DMS153 (cell line): Measurements from ENCODE around the gene MOK.

Experiments
- DNase-seq: peaks from one replicate; lab custom pipeline; 2025; lab: John Stamatoyannopoulos, UW

Gene MOK

DNA sequence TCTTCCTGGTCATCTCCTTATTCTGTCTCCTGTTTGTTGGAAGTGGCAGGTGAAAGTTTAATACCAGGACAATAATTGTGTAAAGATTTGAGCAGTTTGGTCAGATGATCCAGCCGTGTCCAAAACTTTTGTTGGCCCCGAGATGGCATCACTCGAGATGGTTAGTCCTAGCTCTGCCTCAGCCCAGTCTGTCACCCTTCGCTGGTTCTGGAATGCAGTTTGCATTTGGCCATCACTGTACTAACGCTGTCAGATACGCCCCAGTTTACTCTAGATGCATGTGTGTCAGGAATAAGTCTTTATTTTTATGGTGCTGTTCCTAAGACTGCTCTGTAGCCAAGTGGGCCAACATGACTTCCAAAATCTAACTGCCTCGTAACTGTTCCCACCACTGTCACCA is 79.6 kb downstream of the MOK start:
- DNase-seq, result no peak

DNA sequence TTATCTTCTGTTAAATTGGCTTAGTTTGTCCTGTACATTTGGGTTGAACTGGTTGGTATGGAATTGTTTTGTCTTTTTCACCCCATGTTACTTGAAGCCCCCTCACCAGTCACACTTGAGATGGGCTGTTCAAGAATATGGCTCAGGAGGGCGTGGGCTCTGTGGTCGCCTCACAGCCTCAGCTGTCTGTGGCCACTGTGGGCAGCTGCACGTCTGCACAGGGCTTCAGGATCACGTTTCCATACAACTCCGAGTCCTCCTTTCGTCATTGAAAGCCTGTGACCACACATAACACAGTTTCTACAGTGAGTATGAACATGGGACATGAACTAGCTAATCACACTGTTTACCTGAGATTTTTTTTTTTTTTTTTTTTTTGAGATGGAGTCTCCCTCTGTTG is 81.3 kb downstream of the MOK start:
- no peak for DNase-seq

DNA sequence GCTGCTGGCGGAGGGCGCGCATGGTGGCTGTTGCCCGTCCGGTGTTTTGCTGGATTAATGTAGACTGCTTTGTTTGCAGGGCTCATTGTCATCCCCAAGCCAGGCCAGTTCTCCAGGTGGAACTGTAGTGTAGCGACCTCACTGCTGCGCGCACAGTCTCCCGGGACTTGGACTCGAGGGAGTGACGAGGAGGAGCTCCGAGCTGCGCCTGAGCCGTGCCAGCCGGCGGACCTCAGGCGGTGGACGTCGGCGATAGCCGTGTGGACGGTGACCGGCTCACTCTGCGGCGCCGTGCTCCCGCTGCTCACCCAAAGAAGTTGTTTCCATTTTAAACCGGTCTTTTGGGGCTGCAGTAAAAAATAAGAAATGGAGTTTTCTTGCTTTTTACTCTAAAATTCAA is 82.2 kb downstream of the MOK start:
- DNase-seq, result no peak

DNA sequence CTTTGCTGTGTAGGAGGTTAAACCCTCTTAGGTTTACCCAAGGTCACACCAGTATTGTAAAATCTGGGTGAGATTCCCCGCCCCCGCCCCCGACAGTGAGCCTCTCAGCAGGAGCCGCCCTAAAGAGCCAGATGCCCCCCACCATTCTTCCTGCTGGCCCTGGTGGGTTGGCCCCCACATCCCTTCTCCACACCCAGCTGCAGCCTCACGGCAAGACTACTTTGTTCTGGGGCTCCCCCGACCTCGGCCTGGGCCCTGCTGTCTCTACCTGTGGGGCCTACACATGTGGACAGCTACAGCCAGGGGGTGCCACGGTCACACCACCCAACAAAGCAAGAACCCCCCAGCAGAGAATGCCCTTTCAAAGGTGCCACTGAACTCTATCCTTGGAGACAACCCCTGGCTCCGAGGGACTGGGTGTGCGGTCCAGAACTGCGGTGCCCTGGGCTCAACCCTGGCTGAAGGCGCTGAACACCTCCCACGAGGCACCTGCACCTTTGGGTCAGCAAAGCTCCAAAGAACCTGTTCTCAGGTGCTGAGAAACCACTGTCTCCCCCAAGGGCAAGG is 82.9 kb downstream of the MOK start:
- no peak for DNase-seq

DNA sequence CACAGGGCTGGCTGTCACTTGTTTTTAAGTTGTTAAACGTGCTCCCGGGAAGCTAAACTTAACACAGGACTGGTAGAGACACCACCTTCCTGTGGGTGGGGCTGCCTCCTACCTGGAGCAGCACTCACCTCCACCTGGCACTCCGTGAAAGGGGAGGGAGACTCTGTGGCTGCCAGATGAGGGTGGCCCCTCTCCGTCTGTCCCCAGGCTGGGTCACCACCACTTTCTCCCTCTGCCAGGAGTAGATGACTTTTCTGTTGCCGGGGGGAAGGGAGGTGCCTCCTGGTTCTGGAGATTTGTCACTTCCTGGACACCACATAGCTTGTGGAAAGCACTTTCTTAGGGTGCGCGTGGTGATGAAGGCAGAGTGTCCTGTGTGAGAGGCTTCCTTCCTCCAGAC is 83.9 kb downstream of the MOK start:
- no peak for DNase-seq

DNA sequence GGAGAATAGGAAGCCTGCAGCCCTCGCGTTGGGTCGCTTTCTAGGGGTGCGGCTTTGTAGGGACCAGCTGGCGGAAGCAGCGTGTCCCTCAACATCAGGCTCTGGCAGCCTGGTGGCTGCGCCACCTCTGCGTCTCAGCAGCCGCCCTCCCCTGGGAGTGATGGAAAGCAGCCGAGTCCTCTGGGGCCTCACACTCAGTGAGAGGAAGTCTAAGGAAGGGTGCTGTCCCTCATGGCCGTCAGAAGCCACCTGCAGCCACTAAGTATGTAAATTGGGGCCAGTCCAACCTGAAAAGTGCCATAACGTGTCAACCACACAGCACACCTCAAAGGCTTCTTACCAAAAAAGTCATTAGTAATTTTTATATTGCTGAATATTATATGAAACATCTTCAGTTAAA is 84.9 kb downstream of the MOK start:
- no peak for DNase-seq

DNA sequence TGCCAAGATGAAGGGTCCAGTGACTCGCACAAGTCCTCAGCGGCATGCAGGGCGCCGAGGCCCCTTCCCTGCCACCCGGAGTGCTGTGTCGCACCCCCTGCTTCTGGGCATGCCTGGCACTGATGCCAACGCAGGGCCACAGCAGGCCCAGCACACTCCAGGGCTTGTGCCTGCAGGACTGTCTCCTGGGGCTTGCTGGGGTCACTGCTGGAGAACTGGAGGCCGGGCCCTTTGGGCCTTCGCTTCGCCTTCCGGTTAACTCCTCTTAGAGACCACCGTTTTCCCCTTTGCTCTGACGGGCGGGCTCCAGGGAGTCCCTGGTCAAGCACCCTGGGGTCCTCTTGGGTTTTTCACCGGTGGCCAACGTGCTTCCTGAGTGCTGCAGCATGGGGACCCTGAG is 85.6 kb downstream of the MOK start:
- DNase-seq, result no peak

DNA sequence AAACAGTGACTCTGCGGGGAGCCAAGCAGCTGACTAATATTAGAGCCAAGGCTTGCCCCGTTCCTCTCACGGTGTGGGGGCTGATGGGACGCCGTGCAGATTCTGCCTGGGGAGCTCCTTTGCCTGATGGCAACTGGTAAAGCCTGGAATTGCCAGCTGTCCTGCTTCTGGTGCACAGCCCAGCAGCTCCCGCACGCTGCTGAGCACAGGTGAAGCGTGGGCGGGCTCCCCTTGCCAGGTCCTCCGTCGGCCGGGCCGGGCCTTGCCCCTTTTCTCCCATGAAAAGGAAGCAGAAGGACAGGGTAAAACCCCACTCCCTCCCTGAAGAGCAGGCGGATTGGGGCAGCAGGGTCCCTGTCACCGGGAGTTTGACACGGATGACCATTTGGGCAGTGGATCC is 86.3 kb downstream of the MOK start:
- DNase-seq, result no peak

DNA sequence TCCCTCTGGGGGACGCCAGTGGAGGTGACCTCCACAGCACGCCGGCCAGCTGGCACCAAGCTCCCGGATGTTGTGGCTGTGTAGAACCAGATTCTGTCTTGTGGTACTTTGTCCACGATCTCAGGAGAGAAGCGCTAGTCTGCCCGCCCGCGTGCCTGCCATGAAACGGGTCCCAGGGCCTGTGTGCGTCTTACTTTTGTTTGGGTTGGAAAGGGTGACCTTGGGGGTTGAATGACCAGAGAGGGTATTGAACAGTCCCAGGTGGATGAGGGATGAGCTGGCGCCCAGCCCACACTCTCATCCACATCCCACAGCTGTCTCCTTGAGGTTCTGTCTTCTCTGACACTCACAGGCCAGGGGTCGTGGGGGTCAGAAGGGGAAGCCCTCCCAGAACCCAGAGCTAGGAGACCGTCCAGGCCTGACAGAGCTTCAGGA is 87.0 kb downstream of the MOK start:
- no peak for DNase-seq

DNA sequence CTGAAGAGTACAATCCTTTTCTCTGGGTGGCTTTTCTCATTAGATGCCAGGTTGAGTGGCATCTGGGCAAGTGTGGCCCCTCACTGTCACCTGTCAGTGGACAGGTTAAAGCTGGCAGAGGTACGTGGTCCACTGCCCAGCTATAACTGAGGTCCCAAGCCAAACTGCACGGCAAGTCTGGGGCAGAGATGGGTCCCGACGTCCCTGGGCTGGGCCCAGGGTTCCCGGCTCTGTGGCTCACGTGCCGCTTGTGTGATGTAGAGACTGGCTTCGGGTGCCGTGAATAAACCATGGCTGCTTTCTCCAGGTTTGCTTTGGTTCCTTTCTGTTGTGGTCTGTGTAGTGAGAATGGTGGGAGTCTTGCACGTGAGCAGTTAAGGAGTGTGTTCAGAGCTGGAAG is 87.6 kb downstream of the MOK start:
- DNase-seq, result no peak

DNA sequence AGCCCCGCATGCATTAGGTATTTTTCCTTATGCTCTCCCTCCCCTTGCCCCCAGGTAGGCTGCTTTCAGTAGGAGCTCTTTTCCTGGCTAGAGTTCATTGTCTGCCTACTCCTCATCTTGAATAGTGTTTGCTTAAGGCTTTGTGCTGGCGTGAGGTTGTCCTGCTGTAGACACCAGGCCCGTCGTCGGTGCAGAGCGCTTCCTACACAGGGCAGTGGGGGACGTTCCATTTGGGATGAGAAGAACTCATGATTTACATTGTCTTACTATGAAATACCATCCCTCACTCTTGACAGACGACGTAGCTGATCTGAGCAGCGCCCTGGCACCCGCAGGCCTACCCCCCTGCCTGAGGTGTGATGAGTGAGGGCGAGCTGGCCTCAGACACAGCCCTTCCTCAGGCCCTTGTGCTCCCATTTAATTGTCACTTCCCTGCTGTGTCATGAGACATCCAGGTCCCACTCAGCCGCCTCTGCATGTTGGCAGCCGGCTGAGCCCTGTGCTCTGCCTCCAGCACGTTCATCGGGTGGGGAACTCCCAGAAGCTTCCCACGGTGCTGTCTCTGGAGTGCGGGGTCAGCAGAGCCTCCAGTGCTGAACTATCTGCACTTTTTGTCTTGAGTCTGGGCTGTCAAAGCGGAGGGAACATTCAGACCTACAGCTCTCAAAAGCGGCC is 89.3 kb downstream of the MOK start:
- peak; percentile 9 for DNase-seq

DNA sequence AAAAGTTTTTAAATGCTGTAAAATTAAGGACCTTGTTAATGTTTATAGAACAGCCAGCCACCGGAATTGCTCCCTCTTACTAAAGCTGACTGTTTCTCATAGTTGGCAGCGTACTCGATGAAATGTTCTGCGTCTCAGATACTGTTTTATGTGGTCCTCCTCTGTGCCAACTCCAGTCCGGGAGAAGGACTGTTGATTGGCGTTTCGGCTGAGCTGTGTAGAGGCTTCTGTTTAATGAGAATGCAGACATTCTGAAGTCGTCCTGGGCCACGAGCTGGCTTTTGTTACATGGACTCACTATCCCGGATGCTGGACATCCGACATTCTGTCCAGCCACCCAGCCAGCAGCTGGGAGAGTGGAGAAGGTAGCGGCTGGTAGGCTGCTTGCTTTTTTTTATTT is 89.9 kb downstream of the MOK start:
- DNase-seq, result no peak

DNA sequence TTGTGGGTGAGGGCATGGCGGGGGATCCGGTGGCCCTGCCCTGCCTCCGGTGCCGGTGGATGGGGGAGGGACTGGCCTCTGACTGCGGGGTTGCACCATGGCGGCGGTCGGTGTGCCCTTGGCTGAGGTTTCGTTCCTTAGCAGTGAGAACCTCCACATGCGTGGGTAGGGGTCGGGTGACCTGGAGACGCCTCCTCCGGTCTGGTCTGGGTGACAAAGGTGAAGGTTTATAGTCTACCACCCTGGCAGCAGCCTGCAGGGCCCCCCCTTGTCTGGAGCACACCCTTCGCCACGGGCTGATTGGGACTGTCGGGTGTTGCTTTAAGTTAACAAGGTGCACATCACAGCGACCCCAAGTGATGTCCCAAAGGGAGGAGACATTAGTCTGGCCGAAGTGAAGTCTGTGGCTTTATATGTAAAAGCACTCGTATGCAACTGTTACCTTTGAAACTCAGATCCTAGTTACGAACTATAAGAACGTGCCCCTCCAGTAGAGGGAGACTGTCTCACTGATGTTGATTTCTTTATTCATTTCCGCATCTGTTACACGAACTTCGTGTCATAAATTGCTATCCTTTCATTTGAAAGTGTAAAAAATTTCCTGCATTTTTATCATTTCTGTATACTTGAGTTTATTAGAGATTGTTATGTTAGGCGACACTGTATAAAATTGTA is 90.8 kb downstream of the MOK start:
- no peak for DNase-seq

DNA sequence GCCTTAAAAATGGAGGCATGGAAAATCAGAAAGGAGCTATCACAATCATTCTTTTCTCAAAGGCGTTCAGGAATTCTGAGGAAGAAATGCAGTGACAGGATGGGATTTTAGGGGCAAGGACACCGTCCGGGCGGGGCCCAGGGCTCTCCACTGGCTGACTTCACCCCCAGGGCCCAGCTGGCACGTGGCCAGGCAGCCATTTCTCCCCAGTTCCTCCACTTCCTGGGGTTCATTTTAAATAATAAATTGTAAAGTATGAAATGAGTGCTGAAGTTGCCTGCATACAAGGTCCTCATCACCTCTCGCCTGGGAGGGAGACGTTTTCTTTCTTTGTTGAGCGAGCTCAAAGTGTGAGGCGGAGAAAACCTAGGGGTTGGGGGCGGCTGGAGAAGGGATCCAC is 91.5 kb downstream of the MOK start:
- no peak for DNase-seq

DNA sequence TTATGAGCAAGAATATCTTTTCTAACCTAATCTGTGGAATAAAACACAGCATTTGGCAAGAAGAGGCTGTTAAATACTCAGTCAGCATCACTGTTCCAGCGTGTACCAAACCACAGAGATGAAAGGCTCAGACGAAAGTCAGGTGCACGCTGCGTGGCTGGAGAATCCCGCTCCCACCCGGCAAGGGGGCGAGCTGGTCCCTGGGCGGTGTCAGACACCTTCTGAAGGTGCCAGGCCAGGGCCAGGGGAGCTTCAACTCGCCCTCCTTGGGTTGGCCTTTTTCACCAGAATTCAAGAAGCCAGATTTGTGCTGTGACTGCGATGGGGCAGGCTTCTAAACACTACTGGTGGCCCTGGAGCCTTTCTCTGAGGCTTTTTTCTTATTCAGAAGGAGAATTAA is 92.1 kb downstream of the MOK start:
- no peak for DNase-seq

DNA sequence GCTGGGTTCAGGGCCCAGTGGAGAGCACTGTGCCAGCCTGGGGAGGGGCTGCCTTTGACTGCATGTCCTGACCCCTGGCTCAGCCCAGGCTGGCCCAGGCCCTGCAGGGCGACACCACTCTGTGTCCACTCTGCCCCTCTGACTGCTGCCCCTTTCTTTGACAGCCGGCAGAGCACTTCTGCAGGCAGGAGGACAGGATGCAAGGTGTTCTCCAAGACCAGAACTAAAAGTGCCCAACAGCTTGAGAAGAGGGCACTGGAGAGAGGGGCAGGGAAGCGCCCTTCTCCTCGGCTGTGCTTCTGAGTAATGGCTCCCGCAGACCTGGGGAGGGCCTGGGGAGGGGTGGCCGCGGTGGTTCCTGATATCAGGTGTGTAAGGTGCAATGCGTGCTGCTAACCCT is 92.6 kb downstream of the MOK start:
- DNase-seq, result no peak

DNA sequence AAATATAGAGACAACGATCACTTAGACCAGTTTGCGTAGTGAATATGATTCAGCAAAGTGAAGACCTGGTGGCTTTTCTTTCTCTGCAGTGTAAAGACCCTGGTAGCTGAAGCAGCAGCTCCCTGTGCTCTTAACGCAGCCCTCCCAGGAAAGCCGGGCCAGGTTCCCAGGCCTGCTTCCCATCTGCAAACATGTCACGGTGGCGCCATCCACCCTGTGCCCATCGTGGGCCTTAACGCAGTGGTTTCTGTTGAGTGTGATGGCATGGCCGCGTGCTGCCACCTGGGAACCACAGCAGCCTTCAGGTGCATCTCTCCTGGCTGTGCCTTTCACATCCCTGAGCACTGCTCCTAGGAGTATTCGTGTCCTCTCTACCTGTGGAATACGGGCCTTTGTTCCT is 93.7 kb downstream of the MOK start:
- no peak for DNase-seq

DNA sequence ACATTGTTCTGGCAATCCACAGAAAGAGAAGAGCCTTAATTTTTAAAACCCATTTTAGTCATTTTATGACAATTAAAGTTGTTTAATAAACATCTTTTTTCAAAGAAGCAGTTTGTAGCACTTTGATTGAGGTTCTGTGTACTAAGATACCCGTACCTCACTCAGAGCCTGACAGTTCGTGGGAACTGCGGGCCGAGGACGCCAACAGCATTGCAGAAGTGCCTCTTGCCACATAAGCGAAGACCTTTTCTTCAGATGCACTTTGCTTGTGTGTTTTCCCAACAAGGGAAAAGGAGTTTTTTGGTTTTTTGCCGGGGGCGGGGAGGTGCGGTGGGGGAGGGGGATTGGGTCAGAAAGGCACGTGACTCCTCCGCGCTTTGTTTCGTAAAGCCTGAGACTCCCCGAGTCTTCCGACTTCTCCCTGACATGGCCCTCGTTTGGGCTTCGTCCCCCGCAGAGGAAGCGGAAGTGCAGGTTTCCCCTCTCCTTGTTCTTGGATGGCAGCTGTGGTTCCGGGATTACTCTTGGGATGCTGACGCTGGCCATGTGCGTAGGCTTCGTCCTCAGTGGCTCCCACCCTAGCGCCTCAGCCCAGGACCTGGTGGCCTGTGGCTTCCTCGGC is 94.4 kb downstream of the MOK start:
- no peak for DNase-seq

DNA sequence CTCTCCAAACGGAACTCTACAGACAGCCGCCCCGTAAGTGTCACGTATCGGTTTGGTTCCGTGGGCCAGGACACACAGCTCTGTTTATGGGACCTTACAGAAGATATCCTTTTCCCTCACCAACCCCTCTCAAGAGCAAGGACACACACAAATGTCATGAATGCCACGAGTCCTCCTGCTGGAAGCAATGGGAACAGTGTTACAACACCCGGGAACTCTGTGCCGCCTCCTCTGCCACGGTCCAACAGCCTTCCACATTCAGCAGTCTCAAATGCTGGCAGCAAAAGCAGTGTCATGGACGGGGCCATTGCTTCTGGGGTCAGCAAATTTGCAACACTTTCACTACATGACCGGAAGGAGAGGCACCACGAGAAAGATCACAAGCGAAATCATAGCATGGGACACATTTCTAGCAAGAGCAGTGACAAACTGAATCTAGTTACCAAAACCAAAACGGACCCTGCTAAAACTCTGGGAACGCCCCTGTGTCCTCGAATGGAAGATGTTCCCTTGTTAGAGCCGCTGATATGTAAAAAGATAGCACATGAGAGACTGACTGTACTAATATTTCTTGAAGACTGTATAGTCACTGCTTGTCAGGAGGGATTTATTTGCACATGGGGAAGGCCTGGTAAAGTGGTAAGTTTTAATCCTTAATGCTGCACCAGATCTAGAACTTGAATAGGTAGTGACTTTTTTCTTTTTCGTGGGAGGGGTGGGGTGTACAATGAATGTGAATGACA is 95.6 kb downstream of the MOK start:
- no peak for DNase-seq

DNA sequence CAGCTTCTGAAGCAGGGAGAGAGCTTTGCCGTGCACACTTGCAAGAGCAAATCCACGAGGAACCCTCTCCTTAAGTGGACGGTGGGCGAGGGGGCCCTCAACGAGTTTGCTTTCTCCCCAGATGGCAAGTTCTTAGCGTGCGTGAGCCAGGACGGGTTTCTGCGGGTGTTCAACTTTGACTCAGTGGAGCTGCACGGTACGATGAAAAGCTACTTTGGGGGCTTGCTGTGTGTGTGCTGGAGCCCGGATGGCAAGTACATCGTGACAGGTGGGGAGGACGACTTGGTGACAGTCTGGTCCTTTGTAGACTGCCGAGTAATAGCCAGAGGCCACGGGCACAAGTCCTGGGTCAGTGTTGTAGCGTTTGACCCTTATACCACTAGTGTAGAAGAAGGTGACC is 96.2 kb downstream of the MOK start:
- DNase-seq, result no peak

DNA sequence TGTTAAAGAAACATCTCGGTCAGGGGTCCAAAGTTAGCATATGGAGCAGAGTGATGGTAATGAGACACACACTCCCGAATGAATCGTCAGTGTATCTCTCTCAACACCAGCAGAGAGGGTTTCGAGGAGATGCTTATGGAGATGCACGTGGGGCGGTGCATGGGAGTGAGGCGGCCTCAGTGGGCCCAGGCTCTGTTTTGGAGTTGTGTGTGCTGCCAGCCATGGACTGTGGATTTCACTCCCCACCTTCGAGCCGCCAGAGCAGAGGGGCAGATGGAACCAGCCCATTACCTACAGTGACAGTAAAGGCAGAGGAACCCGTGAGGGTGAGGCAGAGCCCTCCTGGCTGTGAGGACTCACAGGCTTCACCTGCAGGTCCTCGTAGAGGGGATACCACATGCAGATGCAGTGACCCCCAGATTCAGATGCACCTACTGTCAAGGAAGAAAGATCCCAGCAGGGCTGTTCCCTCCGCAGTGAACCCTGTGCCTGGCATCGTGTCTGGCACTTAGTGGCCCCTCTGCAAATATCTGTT is 97.1 kb downstream of the MOK start:
- no peak for DNase-seq

DNA sequence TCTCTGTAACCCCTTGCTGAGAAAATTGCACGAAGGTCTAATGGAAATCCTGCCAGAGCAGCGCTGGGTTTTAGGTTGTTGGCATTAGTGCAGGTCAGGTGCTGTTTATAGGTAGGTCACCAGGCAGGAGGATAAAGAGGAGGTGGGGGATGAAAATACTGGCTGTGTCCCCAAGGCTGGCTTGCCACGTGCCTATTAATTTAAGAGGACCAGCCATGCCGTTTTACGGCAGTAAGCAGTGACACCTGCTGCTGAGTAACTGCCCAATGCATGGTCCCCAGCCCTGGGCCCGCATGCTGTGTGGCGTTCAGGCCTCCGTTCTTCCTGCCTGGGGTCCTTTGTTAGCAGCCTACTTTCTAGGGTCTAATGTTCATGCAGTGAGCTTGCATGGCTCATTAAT is 98.0 kb downstream of the MOK start:
- no peak for DNase-seq
